Measurements from ENCODE around the gene KIF26A.

The KIF26A gene

DNA sequence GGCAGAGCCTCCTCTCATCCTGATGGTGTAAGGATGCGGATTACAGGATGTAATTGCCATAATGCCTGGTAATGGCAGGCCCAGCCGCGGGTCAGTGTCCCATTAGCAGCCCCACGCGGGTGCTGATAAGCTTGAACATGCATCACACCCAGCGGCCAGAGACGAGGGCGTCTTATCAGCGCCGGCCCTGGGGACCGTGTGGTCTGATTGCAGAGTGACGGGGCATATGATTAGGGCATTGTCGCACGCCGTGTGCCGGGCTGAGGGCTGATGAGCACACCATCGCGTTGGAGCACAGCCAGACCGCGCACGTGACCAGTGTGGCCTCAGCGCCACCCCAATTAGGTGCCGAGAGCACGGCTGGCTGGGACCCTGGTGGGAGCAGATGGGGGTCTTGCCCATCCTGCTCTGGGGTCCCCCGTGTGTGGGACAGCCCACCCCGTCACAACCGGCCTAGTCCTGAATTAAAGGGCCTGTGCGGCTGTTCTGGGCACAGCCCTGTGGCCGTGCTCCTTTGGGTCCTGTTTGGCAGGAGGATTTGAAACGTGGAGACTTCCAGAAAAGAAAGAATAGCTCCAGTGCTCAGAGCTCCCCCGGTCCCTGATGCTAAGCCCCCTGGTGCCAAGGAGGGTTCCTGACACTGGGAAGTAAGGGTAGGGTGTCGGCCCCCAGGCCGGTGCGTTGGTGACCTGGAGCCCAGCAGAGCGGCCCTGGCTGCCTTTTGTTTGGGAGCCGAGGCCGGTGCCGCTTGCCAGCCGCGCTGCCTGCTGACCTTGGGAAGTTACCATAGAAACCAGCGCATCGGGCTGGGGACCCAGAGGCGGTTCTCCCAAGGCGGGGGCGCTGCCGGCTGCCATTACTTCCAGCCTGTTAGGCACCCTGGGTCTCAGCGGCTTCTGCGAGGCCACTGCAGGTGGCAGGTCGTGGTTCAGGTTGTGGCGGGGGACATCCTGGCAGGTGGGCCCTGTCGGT is 20.7 kb downstream of the KIF26A start:
- no peak for DNase-seq

DNA sequence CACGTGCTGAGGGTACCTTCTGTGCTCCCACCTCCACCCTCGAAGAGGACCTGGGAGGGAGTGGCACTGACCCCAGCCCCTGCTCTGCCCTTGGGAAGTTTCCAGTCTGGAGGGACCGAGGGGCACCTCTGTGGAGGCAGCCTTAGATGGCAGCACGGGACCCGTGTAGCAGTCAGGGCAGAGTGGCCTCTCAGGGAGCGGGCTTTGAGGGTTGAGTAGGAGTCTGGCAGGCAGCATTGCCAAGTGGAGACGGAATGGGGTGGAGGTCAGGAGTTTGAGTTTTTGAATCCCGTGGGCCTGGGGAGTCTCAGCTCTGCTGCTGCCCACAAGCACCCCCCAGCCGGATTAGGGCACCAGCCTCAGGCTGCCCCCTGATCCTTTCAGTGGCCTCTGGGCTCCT is 21.6 kb downstream of the KIF26A start:
- no peak for DNase-seq

DNA sequence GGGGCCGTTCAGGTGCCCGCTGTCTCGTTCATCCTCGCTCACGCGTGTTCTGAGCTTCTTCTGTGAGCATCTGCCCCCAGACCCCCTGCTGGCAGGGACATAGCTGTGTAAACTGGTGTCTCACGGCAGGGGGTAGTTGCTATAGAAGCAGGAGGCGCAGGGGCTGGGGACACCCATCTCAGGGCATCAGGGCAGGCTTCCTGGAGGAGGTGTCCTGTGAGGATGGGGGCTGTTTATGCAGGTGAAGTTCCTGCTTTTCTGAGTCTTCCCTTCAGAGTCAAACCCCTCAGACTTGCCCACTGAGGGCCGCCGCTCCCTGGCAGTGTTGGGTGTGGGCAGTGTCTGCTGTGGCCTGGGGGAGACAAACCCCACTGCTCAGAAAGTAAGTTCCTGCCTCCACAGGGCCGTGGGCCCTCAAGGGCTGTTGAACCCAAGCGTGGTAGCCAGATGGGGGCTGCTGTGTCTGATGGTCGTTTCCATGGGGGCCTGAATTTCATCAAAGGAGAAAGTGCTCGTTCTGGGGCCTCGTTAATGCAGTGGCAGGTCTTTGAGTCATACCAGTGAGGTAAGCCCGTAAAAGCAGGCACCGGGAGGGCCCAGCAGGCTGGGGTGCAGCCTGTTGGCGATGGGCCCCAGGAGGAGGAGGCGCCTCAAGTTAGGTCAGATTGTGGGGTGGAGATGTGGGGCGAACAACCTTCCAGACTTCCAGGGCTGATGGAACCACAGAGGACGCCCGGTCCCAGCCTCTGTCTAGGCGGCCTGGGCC is 23.4 kb downstream of the KIF26A start:
- no peak for DNase-seq

DNA sequence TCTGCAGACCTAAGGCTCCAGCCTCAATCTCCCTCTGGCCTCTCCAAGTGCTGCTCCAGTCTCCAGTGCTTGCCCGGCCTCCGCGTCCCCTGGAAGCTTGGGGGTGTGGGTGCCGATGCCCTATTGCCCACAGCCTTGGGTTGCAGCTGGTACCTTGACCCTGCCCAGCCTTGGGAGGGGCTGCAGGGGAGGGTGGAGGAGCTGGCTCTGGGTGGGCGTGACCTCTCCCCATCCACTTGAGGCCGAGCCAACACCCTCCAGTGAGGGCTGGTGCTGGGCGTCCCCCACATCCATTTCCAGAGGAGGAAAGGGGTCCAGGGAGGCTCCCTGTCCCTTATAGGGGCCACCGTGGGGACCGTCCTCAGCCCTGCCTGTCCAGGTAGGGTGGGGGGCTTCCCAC is 24.1 kb downstream of the KIF26A start:
- DNase-seq: no peak

DNA sequence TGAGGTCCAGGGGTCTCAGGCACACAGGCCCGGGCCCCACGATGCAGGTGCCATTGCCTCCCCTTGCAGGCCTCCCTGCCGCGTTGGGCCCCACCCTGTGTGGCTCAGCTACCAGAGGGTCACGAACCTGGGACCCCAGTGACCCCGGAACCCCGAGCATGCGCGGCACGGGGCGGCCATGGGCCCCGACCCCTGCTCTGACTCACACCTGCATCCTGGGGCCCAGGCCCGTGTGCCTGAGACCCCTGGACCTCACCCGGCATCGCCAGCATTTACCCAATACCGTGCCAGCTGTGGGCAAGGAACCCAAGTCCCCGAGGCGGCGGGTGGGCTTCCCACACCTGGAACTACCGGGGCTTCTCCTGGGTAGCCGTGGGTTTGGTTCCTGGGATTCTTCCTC is 25.2 kb downstream of the KIF26A start:
- no peak for DNase-seq

DNA sequence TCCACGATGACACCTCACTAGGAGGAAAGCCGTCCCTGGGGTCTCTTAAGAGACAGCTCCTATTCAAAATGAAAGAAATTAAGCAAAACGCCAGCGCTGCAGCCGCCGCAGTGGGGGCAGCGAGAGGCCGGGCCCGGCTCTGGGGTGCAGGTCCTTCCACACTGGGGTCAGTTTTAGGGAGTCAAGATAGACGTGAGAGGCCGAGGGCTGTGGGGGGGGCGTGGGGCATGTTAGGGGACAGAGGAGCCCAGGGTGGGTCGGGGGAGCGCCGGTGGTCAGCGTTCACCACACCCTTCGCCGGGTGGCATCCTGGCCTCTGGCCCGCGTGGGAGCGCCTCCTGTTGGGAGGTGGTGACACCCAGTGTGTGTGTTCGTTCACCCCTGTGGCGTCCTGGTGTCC is 25.7 kb downstream of the KIF26A start:
- DNase-seq: no peak

DNA sequence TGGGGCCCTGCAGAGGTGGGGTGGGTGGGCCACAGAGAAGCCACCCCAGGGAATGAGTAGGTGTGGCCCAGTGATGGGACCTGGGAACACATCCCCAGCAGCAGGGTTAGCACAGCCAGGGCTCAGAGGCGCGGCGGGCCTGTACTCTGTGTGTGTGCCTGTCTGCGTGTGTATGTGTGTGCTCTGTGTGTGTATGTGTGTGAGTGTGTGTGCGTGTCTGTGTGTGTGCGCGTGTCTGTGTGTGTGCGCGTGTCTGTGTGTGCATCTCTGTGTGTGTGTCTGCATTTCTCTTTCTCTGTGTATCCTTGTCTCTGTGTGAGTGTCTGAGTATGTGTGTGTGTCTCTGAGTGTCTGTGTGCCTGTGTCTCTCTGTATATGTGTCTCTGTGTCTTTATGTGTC is 26.1 kb downstream of the KIF26A start:
- DNase-seq: no peak

DNA sequence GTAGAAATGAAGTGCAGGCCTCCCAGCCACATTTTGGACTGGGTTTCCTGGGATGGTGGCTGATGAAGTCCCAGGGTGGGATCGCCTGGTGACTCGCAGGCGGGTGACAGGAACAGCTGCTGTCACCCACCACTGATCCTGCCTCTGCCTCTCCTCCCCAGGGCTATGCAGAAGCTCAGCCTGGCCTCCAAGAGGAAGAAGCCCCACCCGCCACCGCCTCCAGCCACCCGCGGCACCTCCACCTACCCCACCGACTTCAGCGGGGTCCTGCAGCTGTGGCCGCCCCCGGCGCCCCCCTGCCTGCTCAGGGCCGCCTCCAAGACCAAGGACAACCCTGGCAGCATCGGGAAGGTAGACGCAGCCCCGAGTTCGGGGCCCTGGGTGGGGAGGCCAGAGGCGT is 28.3 kb downstream of the KIF26A start:
- no peak for DNase-seq

DNA sequence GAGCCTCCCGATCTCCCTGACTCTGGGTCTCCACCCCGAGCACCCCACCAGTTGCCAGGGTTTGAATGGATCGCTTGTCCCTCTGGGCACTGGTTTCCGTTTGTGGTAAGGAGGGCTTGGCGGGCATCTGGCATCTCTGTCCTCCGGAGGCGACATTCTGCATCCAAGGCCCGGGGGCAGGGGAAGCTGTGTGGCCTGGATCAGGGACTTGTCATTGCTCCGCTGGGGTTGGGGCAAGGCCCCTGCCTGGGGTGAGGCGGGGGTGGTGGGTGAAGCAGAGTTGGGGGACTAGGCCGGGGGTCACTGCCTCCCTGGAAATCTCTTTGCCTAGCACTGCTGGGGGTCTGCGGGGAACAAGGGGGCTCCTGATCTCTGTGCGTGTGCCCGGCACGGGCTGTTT is 30.2 kb downstream of the KIF26A start:
- DNase-seq: no peak

DNA sequence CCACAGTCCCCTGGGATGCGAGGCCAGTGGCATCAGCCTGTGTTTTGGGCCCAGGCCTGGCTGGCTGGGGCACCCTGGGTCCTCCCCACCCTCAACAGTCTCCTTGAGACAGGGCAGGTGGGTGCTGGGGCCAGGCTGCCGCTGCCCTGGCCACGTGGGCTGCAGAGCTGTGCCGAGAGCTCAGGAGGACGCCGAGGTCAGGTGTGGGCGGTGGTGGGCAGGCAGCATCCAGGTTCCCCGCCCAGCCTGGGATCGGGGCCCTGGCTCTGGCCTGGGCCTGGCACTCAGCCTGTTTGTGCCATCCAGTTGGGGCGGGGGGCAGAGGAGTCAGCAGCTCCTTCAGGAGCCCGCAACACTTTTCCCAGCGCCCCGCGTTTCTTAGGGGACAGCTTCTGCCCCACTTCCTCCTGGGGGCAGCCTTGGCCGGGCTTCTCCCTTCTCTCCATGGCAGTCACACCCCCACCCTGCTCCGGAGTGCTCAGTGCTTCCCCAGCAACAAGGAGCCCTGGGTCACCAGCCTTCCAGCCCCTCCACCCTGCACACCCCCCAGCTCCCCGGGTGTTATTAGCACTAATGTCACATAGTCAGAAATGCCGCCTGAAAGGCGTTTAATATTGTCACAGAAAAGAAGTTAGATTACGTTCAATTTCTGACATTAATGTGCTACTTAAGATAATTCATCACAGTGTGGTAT is 30.8 kb downstream of the KIF26A start:
- no peak for DNase-seq

DNA sequence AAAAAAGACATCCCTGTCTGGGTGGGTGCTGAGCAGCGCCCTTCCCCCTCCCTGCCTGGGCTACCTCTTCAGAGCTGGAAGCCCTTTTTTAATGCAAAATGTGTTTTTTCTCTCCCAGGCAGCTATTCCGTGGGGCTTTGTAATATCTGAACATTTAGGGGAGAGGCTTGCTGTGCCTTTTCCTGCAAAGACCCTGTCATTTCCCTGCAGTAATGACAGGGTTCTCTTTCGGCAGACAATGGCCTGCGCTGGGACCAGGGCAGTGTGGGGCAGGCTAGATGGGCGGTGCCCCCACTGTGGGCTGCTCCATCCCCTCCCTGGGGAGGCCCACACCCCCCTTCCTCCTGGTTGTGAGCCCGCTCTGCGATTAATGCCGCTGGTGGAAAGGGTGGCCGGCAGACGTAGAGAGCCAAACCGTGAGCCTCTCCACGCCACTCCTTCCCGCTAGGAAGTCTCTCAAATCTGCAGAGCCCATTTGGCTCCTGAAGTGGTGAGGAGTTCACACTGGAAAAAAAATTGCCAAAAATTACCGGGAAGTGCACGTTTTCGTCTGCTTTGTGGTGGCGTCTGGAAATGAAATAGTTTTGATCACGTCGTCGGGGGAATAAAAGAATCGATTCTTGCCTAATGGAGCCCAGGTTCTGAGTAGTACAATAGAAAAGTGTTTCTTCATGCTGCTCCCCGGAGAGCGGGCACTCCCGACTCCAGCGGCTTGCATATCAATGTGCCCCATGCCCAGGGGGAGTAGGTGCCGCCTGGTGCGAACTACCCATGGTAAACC is 31.5 kb downstream of the KIF26A start:
- DNase-seq: no peak

DNA sequence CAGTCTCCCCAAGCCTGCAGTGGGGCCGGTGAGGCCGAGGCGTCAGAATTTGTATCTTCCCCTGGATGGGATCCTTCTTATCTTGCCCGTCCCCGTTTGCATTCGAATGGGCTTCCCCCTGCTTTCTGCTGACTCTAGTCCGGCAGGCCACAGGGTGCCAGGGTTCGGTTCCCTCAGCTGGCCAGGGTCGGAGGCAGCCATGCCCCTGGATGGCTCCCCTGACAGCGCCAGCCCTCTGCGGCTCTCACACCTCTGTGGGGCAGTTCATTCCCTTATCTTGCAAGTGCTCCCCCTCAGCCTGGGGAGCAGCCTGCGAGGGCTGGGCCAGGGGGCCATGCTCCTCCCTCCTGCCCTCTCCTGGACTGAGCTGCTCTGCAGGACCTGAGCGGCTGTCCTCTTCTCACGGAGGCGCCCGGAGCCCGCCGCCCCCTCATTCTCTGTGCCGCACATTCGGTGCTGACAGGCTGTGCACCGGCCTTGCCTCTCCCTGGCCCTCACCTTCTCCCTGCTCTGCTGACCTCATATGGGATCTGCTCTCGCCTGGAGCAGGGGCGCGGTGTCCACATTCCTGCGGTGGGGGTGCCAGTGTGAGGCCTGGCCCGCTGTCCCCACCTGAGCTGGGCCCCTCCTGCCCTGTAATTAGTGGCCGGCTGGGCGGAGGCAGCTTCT is 32.8 kb downstream of the KIF26A start:
- no peak for DNase-seq

DNA sequence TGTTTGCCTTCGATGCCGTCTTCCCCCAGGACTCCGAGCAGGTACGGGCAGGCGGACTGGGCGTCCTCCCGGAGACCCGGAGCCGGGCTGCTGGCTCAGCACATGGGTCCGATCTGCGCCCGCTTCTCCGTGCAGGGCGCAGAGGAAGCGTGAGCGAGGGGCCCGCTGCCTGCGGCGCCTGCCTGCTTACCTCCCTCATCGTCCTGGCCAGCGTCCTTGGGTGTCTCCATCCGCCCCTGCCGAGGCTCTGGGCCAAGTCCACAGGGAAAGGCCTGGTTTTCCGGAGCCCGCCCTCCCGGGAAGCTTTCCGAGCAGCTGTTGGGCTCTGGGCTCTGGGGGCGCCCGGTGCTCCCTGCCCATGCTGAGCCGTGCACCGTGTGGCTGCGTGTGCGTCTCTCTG is 33.5 kb downstream of the KIF26A start:
- no peak for DNase-seq

DNA sequence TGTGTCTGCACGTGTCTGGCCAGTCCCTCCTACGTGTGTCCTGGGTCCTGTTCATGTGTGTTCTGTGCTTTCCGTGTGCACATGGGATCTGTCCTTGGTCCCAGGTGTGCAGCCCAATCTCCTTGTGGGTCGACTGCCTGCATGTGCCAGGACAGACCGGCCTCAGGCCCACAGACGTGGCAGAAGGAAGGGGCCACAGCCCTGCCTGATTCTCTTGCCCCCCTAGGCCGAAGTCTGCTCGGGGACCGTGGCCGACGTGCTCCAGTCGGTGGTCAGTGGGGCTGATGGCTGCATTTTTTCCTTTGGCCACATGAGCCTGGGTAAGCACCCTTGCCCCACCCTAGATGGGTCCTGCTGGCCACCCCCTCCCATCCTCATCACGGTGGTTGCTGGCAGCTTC is 34.0 kb downstream of the KIF26A start:
- DNase-seq: no peak

DNA sequence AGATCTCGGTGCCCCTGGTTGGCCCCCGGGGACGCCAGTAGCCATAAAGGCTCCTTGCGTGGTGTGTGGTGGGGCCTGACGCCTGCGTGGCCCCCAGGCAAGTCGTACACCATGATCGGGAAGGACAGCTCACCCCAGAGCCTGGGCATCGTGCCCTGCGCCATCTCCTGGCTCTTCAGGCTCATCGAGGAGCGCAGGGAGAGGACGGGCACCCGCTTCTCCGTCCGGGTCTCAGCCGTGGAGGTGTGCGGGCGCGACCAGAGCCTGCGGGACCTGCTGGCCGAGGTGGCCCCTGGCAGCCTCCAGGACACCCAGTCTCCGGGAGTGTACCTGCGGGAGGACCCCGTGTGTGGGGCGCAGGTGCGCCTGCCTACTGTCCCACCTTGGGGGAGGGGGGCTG is 34.5 kb downstream of the KIF26A start:
- DNase-seq: no peak

DNA sequence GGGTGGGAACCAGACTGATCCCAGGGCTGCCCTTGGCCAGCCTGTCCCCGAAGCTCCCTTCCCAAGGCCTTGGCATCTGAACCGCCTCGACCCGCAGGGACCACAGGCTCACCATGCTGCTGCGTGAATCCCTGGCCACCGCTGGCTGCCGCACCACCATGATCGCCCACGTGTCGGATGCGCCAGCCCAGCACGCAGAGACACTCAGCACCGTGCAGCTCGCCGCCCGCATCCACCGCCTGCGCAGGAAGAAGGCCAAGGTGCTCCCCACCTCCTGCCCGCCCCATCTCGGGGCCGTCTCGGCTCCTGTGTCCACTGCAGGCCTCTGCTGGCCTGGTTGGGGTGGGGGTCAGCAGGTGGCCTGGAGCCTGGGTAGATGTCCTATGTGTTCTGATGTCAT is 35.7 kb downstream of the KIF26A start:
- no peak for DNase-seq

DNA sequence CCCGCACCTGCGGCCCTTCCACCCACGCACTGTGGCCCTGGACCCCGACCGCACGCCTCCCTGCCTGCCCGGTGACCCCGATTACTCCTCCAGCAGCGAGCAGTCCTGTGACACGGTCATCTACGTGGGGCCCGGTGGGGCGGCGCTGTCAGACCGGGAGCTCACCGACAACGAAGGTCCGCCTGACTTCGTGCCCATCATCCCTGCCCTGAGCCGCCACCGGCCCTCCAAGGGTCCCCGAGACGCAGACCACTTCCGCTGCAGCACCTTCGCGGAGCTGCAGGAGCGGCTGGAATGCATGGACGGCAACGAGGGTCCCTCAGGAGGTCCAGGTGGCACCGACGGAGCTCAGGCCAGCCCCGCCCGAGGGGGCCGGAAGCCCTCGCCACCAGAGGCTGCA is 36.7 kb downstream of the KIF26A start:
- no peak for DNase-seq

DNA sequence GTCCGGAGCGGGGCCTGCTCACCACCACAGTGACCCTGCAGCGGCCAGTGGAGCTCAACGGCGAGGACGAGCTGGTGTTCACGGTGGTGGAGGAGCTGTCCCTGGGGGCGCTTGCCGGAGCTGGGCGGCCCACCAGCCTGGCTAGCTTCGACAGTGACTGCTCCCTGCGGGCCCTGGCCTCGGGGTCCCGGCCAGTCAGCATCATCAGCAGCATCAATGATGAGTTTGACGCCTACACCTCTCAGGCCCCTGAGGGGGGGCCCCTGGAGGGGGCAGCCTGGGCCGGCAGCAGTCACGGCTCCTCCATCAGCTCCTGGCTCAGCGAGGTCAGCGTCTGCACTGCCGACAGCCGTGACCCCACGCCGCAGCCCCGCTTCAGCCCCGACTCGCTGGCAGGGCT is 37.4 kb downstream of the KIF26A start:
- no peak for DNase-seq

DNA sequence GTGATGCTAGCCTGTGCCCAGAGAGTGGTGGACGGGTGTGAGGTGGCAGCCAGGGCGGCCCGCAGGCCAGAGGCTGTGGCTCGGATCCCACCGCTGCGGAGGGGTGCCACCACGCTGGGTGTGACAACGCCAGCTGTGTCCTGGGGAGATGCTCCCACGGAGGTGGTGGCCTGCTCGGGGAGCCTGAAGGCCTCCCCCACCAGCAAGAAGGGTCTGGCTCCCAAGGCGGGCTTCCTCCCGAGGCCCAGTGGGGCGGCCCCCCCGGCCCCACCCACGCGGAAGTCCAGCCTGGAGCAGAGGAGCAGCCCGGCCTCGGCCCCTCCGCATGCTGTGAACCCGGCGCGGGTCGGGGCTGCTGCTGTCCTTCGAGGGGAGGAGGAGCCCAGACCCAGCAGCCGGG is 38.2 kb downstream of the KIF26A start:
- DNase-seq: no peak

DNA sequence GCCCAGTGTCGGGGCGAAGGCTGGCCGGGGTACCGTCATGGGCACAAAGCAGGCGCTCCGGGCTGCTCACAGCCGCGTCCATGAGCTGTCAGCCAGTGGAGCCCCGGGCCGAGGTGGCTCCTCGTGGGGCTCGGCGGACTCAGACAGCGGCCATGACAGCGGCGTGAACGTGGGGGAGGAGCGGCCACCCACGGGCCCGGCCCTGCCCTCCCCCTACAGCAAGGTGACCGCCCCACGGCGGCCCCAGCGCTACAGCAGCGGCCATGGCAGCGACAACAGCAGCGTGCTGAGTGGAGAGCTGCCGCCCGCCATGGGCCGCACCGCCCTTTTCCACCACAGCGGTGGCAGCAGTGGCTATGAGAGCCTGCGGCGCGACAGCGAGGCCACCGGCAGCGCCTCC is 39.0 kb downstream of the KIF26A start:
- DNase-seq: no peak

DNA sequence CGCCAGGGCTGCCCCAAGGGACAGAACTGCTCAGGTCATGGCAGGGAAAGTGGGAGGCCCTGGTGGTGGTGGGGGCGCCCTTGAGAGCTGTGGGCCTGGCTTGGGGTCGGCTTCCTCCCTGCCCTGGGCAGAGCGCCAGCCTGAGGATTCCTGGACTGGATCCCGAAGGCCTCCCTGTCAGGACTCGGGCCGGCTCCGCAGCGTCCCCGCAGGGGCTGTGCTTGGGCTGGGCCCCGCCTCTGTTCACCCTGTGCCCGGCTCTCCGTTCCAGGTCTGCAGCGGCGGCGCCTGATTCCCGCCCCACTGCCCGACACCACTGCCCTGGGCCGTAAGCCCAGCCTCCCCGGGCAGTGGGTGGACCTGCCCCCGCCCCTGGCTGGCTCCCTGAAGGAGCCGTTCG is 39.9 kb downstream of the KIF26A start:
- DNase-seq: no peak

DNA sequence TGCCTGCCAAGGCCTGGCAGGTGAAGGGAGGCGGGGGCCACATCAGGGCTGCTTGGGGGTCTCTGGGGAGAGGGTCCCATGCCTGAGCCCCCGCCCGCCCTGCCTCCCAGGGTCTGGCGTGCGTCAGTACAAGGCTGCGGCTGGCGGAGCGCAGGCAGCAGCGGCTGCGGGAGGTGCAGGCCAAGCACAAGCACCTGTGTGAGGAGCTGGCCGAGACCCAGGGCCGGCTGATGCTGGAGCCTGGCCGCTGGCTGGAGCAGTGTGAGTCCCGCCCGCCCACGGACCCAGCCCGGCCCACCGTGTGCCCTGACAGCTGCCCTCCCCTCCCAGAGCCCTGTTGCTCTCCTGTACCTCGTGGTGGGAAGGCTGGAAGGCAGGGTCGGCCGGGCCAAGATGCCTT is 40.7 kb downstream of the KIF26A start:
- no peak for DNase-seq
